Heart left ventricle (tissue), 16 donors: ENCODE data around the gene SPATA12. TPM values are rescaled to one million over a fixed set of nuclear protein-coding genes. Genes with fewer than 3 reads are reported as not detected.

ENCODE experiments used
- ATAC-seq, 4 donors: fragments of 200-7000 bp; cut with Tn5 transposase; one replicate each; pipeline ENCODE4 v1.9.1; 2020 to 2022; ENCODE audit warnings: moderate library complexity in 4 of 4, mild to moderate bottlenecking in 3 of 4, moderate number of reproducible peaks in 1 of 4
- DNase-seq, 5 donors: peaks; one replicate each; pipeline ENCODE4 v3.0.0-alpha.2; 2020
- H3K27ac ChIP-seq, 12 donors: fragments of 200-600 bp; sonication (generic) in 4 of 12; one replicate each; pipeline versions ENCODE4 v1.5.0 to v1.8.0; 2016 to 2022; ENCODE audit warnings: mild to moderate bottlenecking in 2 of 12
- H3K27me3 ChIP-seq, 9 donors: fragments of 200-600 bp; sonication (generic) in 2 of 9; one replicate each; pipeline versions ENCODE4 v1.5.1 to v1.8.0; 2016 to 2022; ENCODE audit warnings: mild to moderate bottlenecking in 3 of 9
- H3K36me3 ChIP-seq, 9 donors: fragments of 200-600 bp; sonication (generic) in 2 of 9; one replicate each; pipeline versions ENCODE4 v1.5.0 to v1.8.0; 2018 to 2022; ENCODE audit warnings: mild to moderate bottlenecking in 2 of 9
- H3K4me1 ChIP-seq, 12 donors: fragments of 200-600 bp; sonication (generic) in 4 of 12; one replicate each; pipeline versions ENCODE4 v1.5.0 to v1.8.0; 2016 to 2022; ENCODE audit warnings: mild to moderate bottlenecking in 3 of 12
- H3K4me3 ChIP-seq, 12 donors: fragments of 200-600 bp; sonication (generic) in 4 of 12; one replicate each; pipeline versions ENCODE4 v1.5.0 to v1.8.0; 2017 to 2022; ENCODE audit warnings: mild to moderate bottlenecking in 9 of 12, moderate library complexity in 4 of 12
- H3K9me3 ChIP-seq, 12 donors: fragments of 200-600 bp; sonication (generic) in 4 of 12; one replicate each; pipeline versions ENCODE4 v1.5.0 to v1.8.0; 2016 to 2022; ENCODE audit warnings: mild to moderate bottlenecking in 1 of 12
- POLR2A ChIP-seq, 2 donors: fragments of 450-650 bp; IDR thresholded peaks; one replicate each; pipeline ENCODE4 v1.6.1; 2017; ENCODE audit warnings: antibody characterized with exemption in 2 of 2, mild to moderate bottlenecking in 2 of 2, moderate library complexity in 2 of 2
- WGBS, 4 donors: extraction: QIAGEN DNeasy Blood & Tissue Kit in 2 of 4; methylation state at CpG; one replicate each; pipeline versions ENCODE4 v1.1.5 to v1.1.7; 2013 to 2018; 5-methylcytosine and 5-hydroxymethylcytosine counted together
- intact Hi-C, 10 donors: fragments of 100-400 bp; cut with DNase I; formaldehyde crosslinking; loops; one replicate each; pipeline versions ENCODE4 v1.11.1 to v1.14.2; 2022
- polyA plus RNA-seq, 2 donors: library from polyadenylated mRNA; stranded (reverse); fragments of 200-250 nt; gene quantifications; one replicate each; pipeline ENCODE4 v1.2.3, GENCODE V29; 2013
- total RNA-seq, 9 donors: library from RNA; depleted of rRNA in 2 of 9; stranded (reverse); fragments of >200 nt in 2 of 9; fragmentation: NEBNext Ultra II Directional in 3 of 9; extraction: Animal tissue kit (Norgen Biotek cat#: 25700) in 3 of 9; gene quantifications; one replicate each; pipeline versions ENCODE4 v1.1.0 to v1.2.4, GENCODE V29; 2016 to 2023
- TF ChIP-seq, protein P1 (sequence below), 12 donors: fragments of 200-600 bp; sonication (generic) in 4 of 12; IDR thresholded peaks; one replicate each; pipeline versions ENCODE4 v1.5.0 to v1.8.0; 2018 to 2022; ENCODE audit warnings: antibody characterized with exemption in 12 of 12, mild to moderate bottlenecking in 5 of 12
- donor health status: ischemic (EF 13 %, LVEDD 7.1; RV severe dilation, severe dysfunction).
- donor health status: healthy with polysubstance abuse.
- donor health status: DM: no; HTN: yes; CAD: no.
- donor health status: DM: no; HTN: no; CAD: no.
- donor health status: ischemic (EF 25% LVEDD 6.9; RV normal size, moderate dysfunction).
- donor health status: ischemic (EF 25% LVEDD 5.7; RV mildly dilated, moderate dysfunction).
- donor health status: healthy.
- donor health status: DM: yes; HTN: yes; CAD: no.
- donor health status: ischemic (EF 35%, LVEDD 5.7; RV mildly dilated, moderate dysfunction).
- donor health status: nonischemic (EF 11% LVEDD 7.7; RV severe dilation, severe dysfunction).
- donor health status: DM: yes; HTN: yes; CAD: no.
- donor health status: PGD.
- donor health status: ischemic (EF 29% LVEDD 5.4; RV normal size, mild dysfunction).
- donor health status: nonischemic (EF 23%, LVEDD 6.1; RV moderate dilation, normal function).

The SPATA12 gene
- total and polyA plus RNA-seq, 11 donors = 0.04 to 0.20 TPM; not detected in 9

DNA sequence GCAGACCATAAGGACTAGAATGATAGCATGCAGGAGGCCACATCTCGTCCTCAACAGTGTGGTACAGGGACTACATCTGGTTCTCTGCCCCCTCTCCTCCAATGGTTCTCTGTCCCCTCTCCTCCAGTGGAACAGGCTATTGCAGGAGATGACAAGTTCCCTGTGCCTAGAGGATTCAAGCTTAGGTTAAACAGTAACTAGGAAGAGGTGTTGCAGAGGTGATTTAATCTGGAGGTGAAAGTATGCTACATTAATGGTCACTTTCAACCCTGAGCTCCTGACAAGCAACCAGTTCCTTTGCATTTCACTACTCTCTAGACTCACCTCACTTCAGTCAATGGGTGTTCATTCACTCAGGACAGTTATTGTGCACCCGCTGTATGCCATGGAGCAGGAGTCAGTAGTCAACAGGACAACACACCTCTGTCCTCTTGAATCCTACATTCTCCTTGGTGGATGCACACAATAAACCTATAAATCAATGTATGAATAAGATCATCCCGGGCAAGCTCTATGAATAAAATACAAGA is 16.0 kb downstream of the SPATA12 start:
- Histone ChIP-seq H3K4me1 (peaks cover 0 to 18% (median 4%) of the 10 kb centered on the region in 12 donors), H3K36me3 (no peaks in the 10 kb centered on the region), H3K27me3 (peaks cover 0 to 21% (median 0%) of the 10 kb centered on the region in 9 donors), H3K27ac (no peak overlapping the region), H3K9me3 (peaks cover 0 to 3% (median 0%) of the 10 kb centered on the region in 12 donors), H3K4me3 (no peak overlapping the region)
- WGBS, 4 donors = 94 to 98% (median 97%) methylated on average over 3 of the region's 3 CpGs
- TF ChIP-seq, protein P1, sequence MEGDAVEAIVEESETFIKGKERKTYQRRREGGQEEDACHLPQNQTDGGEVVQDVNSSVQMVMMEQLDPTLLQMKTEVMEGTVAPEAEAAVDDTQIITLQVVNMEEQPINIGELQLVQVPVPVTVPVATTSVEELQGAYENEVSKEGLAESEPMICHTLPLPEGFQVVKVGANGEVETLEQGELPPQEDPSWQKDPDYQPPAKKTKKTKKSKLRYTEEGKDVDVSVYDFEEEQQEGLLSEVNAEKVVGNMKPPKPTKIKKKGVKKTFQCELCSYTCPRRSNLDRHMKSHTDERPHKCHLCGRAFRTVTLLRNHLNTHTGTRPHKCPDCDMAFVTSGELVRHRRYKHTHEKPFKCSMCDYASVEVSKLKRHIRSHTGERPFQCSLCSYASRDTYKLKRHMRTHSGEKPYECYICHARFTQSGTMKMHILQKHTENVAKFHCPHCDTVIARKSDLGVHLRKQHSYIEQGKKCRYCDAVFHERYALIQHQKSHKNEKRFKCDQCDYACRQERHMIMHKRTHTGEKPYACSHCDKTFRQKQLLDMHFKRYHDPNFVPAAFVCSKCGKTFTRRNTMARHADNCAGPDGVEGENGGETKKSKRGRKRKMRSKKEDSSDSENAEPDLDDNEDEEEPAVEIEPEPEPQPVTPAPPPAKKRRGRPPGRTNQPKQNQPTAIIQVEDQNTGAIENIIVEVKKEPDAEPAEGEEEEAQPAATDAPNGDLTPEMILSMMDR (IDR thresholded peaks at IDR 0.05) = no peak
- no peak for TF ChIP-seq POLR2A (IDR thresholded peaks at IDR 0.05)
- intact Hi-C loops = loop anchor here in 6 of 10 donors (5.0 to 10.0 kb wide), 2 partner anchors 79 to 372 kb away; no protein-coding TSS in a partner anchor
- ATAC-seq (no peak), DNase-seq (no peak)

DNA sequence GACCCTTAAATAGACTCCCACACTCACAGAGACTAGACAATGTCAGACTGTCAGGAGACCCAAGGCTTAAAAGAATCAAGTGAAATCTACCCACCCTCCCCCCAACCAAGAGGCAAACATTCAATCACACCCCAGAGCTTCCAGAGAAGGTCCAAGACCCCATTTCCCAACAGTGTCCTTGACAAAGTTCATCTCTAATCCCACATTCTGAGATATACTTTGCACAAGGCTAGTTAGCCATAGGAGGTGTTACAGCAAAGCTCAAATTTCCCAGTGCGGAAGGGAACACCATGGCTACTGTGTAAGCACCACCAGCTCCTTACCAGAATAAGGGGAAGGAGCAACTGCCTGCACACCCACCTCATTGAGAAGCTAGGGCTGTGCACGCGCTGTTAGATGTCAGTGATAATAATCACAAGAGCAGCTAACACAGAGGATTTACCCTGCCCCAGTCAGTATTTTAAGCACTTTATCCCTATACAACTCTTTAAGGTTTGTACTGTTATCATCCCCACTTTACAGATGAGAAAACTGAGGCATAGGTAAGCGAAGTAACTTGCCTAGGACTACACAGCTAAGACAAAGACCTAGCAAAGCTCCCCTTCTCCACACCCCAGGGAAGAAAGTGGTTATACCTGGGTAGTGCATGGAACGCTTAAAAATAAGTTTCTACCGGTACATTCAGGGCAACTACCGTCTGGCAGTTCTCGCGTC is 17.3 kb downstream of the SPATA12 start:
- no peak for TF ChIP-seq POLR2A (IDR thresholded peaks at IDR 0.05)
- TF ChIP-seq, protein P1 (IDR thresholded peaks at IDR 0.05) = no peak
- H3K27ac ChIP-seq = peak overlapping the region in 2 of 12 donors; percentile 42 to 79
- DNase-seq (no peak), ATAC-seq (no peak)
- H3K9me3 ChIP-seq = no peaks in the 10 kb centered on the region
- peaks cover 0 to 21% (median 0%) of the 10 kb centered on the region in 9 donors for H3K27me3 ChIP-seq
- intact Hi-C loops = loop anchor here in 8 of 10 donors (2.0 to 10.0 kb wide), 4 partner anchors 80 to 373 kb away; no protein-coding TSS in a partner anchor
- H3K36me3 ChIP-seq = no peaks in the 10 kb centered on the region
- peak overlapping the region; percentile 36 to 93 (median 74) for H3K4me3 ChIP-seq
- H3K4me1 ChIP-seq = peaks cover 0 to 18% (median 4%) of the 10 kb centered on the region in 12 donors
- 39 to 53% (median 42%) methylated on average over 9 of the region's 9 CpGs for WGBS, 4 donors

GRCh38 chr3:57078344-57078634 is 17.8 kb downstream of the SPATA12 start:
- no peaks in the 10 kb centered on the region for H3K36me3 ChIP-seq
- peaks cover 0 to 18% (median 4%) of the 10 kb centered on the region in 12 donors for H3K4me1 ChIP-seq
- peak overlapping the region in 4 of 12 donors; percentile 30 to 79 (median 43) for H3K27ac ChIP-seq
- peaks cover 0 to 21% (median 0%) of the 10 kb centered on the region in 9 donors for H3K27me3 ChIP-seq
- H3K4me3 ChIP-seq = peak overlapping the region; percentile 36 to 93 (median 74)
- no peak for TF ChIP-seq POLR2A (IDR thresholded peaks at IDR 0.05)
- TF ChIP-seq, protein P1 (IDR thresholded peaks at IDR 0.05) = no peak
- 0 to 4% (median 2%) methylated on average over 13 to 15 of the region's 15 CpGs for WGBS, 4 donors
- no peaks in the 10 kb centered on the region for H3K9me3 ChIP-seq
- ATAC-seq (peak; percentile 24 to 61 (median 57)), DNase-seq (peak; percentile 41 to 74 (median 46))
- intact Hi-C loops = loop anchor here in 8 of 10 donors (2.0 to 10.0 kb wide), 4 partner anchors 81 to 373 kb away; no protein-coding TSS in a partner anchor
